A673 (cell line): ENCODE data around the gene MORN1.

Source experiments
- CTCF ChIP-seq: fragments of 300-800, 200-600 bp; sonication (generic); conservative IDR thresholded peaks from 2 replicates; pipeline ENCODE4 v1.5.1; 2017; ENCODE audit warnings: low read depth, mild to moderate bottlenecking, antibody characterized with exemption, low read length, moderate library complexity, mixed read lengths
- EZH2 ChIP-seq: fragments of 200-600 bp; sonication (generic); IDR thresholded peaks from 2 replicates; pipeline ENCODE4 v1.6.1; 2017; ENCODE audit warnings: borderline replicate concordance, low read depth, mild to moderate bottlenecking, mixed read lengths, antibody characterized with exemption, low read length; ENCODE audit not compliant: poor library complexity, severe bottlenecking

GRCh38 chr1:2283991-2284895 is 107.1 kb downstream of the MORN1 start:
- no peak for TF ChIP-seq CTCF
- TF ChIP-seq EZH2, result no peak
